SK-N-SH (cell line): ENCODE results near the gene NEK6. TPM values are rescaled to one million over a fixed set of nuclear protein-coding genes. Genes with fewer than 3 reads are reported as not detected.

Experiments used
- CTCF ChIA-PET: fragments of 300-600, 350-600 bp; formaldehyde crosslinking; extraction: SDS; loops from one replicate; lab custom pipeline; 2021; lab: Yijun Ruan, JAX
- POLR2A ChIA-PET: fragments of 350-600 bp; sonication (Branson Sonifier 250); formaldehyde crosslinking; extraction: SDS; loops from one replicate; lab custom pipeline; 2020; ENCODE audit warnings: antibody characterized with exemption, inconsistent platforms; lab: Yijun Ruan, JAX
- DNase-seq: peaks from one replicate; pipeline ENCODE4 v3.0.0; 2012
- H2AFZ ChIP-seq: fragments of 200-600 bp; sonication (generic); 2 replicates; pipeline ENCODE4 v1.8.1; 2016; ENCODE audit warnings: antibody characterized with exemption, mild to moderate bottlenecking, low read depth
- H3F3A ChIP-seq: fragments of 200-600 bp; sonication (generic); replicated peaks from 2 replicates; pipeline ENCODE3; 2016; ENCODE audit warnings: antibody characterized with exemption, mild to moderate bottlenecking; ENCODE audit not compliant: insufficient read depth
- H3K27ac ChIP-seq, 2 experiments: fragments of 200-500 bp in 1 of 2; fragments of 200-600 bp in 1 of 2; sonication (Bioruptor generic) in 1 of 2; sonication (generic), shearing (Covaris generic) in 1 of 2; 2 replicates each; pipeline versions ENCODE4 v1.5.1 to v1.6.1; 2014 to 2016; ENCODE audit warnings: low read depth in 2 of 2, inconsistent platforms in 1 of 2, low read length in 1 of 2, mild to moderate bottlenecking in 1 of 2, mixed read lengths in 1 of 2
- H3K27me3 ChIP-seq: fragments of 200-600 bp; sonication (generic), shearing (Covaris generic); 2 replicates; pipeline ENCODE4 v1.6.1; 2016; ENCODE audit warnings: mixed run types; ENCODE audit not compliant: insufficient read depth
- H3K36me3 ChIP-seq, 2 experiments: fragments of 200-500 bp in 1 of 2; fragments of 200-600 bp in 1 of 2; sonication (Bioruptor generic) in 1 of 2; sonication (generic) in 1 of 2; replicated peaks in 1 of 2; 2 replicates each; pipeline versions ENCODE3 to v1.5.1; 2014 to 2016; ENCODE audit warnings: low read length in 1 of 2, mild to moderate bottlenecking in 1 of 2; ENCODE audit not compliant: insufficient read depth in 2 of 2, control insufficient read depth in 1 of 2
- H3K4me1 ChIP-seq, 2 experiments: fragments of 200-500 bp in 1 of 2; fragments of 200-600 bp in 1 of 2; sonication (Bioruptor generic) in 1 of 2; sonication (generic), shearing (Covaris generic) in 1 of 2; 2 replicates each; pipeline versions ENCODE4 v1.5.1 to v1.6.1; 2014 to 2016; ENCODE audit warnings: low read depth in 1 of 2, low read length in 1 of 2, mixed run types in 1 of 2; ENCODE audit not compliant: insufficient read depth in 2 of 2, control insufficient read depth in 1 of 2
- H3K4me2 ChIP-seq: fragments of 200-600 bp; sonication (generic), shearing (Covaris generic); 2 replicates; pipeline ENCODE4 v1.6.1; 2017; ENCODE audit warnings: mixed run types
- H3K4me3 ChIP-seq, 2 experiments: fragments of 200-500 bp in 1 of 2; fragments of 200-600 bp in 1 of 2; sonication (Bioruptor generic) in 1 of 2; sonication (generic), shearing (Covaris generic) in 1 of 2; 2 replicates each; pipeline versions ENCODE4 v1.5.1 to v1.8.1; 2014 to 2016; ENCODE audit warnings: low read depth in 2 of 2, inconsistent platforms in 1 of 2, low read length in 1 of 2, mild to moderate bottlenecking in 1 of 2, mixed read lengths in 1 of 2, moderate library complexity in 1 of 2
- H3K79me2 ChIP-seq: fragments of 200-600 bp; sonication (generic); 2 replicates; pipeline ENCODE4 v1.8.1; 2017; ENCODE audit warnings: mild to moderate bottlenecking; ENCODE audit not compliant: insufficient read depth
- H3K9ac ChIP-seq: fragments of 200-600 bp; sonication (generic); 2 replicates; pipeline ENCODE4 v1.6.1; 2017; ENCODE audit warnings: mixed run types
- H3K9me2 ChIP-seq: fragments of 200-600 bp; sonication (generic); 2 replicates; pipeline ENCODE4 v1.6.1; 2017; ENCODE audit warnings: mixed run types
- H3K9me3 ChIP-seq: fragments of 200-600 bp; sonication (generic); 2 replicates; pipeline ENCODE4 v1.6.1; 2017; ENCODE audit warnings: mixed run types, mild to moderate bottlenecking, moderate library complexity
- H4K20me1 ChIP-seq: fragments of 200-600 bp; sonication (generic); 2 replicates; pipeline ENCODE4 v1.6.1; 2017; ENCODE audit warnings: mild to moderate bottlenecking, mixed run types; ENCODE audit not compliant: insufficient read depth
- CHD2 ChIP-seq: fragments of 150-350 bp; IDR thresholded peaks from 2 replicates; pipeline ENCODE4 v1.6.1; 2018; ENCODE audit warnings: low read length; ENCODE audit not compliant: partially characterized antibody
- EZH2phosphoT487 ChIP-seq: fragments of 200-600 bp; sonication (generic); IDR thresholded peaks from 2 replicates; pipeline ENCODE4 v1.6.1; 2017; ENCODE audit warnings: low read depth, mixed run types, mild to moderate bottlenecking, antibody characterized with exemption, moderate library complexity, borderline replicate concordance
- FOXM1 ChIP-seq: IDR thresholded peaks from 2 replicates; pipeline ENCODE4 v1.4.0; 2012; ENCODE audit warnings: low read depth, mild to moderate bottlenecking
- MAX ChIP-seq: IDR thresholded peaks from 2 replicates; pipeline ENCODE4 v1.4.0; 2012; ENCODE audit warnings: low read depth
- MEF2A ChIP-seq: IDR thresholded peaks from 2 replicates; pipeline ENCODE4 v1.4.0; 2012; ENCODE audit warnings: low read depth, borderline replicate concordance
- NFIC ChIP-seq: IDR thresholded peaks from 2 replicates; pipeline ENCODE4 v1.4.0; 2012; ENCODE audit warnings: borderline replicate concordance
- NRF1 ChIP-seq: IDR thresholded peaks from 2 replicates; pipeline ENCODE4 v1.6.1; 2012; ENCODE audit warnings: low read depth, mild to moderate bottlenecking, low read length
- PBX3 ChIP-seq: IDR thresholded peaks from 2 replicates; pipeline ENCODE4; 2012
- RCOR1 ChIP-seq: fragments of 150-350 bp; IDR thresholded peaks from 2 replicates; pipeline ENCODE4 v1.6.1; 2017; ENCODE audit warnings: antibody characterized with exemption, low read length
- RFX5 ChIP-seq: IDR thresholded peaks from 2 replicates; pipeline ENCODE4 v1.6.1; 2012; ENCODE audit warnings: mild to moderate bottlenecking, improper control_type of control experiment, low read length
- SIN3A ChIP-seq: IDR thresholded peaks from 2 replicates; pipeline ENCODE4 v1.6.1; 2012; ENCODE audit warnings: low read depth, mild to moderate bottlenecking, low read length, moderate library complexity, borderline replicate concordance
- SMC3 ChIP-seq: IDR thresholded peaks from 2 replicates; pipeline ENCODE4 v1.6.1; 2012; ENCODE audit warnings: low read depth, low read length, improper control_type of control experiment
- USF1 ChIP-seq: IDR thresholded peaks from 2 replicates; pipeline ENCODE4 v1.4.0; 2012; ENCODE audit warnings: low read depth, borderline replicate concordance
- YY1 ChIP-seq: IDR thresholded peaks from 2 replicates; pipeline ENCODE4 v1.4.0; 2012; ENCODE audit warnings: low read depth, mild to moderate bottlenecking
- WGBS: methylation state at CpG from one replicate; pipeline ENCODE4 v1.1.6; 2017; ENCODE audit warnings: low lambda C conversion rate; 5-methylcytosine and 5-hydroxymethylcytosine counted together
- polyA plus RNA-seq, 3 experiments: library from polyadenylated mRNA; depleted of rRNA; stranded (reverse); fragments of >200 nt; gene quantifications; 2 replicates each; pipeline ENCODE4 v1.2.3, GENCODE V29; 2012
- TF ChIP-seq, protein P1 (sequence below): fragments of 200-600 bp; sonication (generic); IDR thresholded peaks from 2 replicates; pipeline ENCODE4 v1.6.1; 2017; ENCODE audit warnings: antibody characterized with exemption, mild to moderate bottlenecking, moderate library complexity
- TF ChIP-seq, protein P2 (sequence below): IDR thresholded peaks from 2 replicates; pipeline ENCODE4 v1.4.0; 2012; ENCODE audit warnings: low read depth, borderline replicate concordance
- TF ChIP-seq, protein P3 (sequence below): fragments of 150-350 bp; IDR thresholded peaks from 2 replicates; pipeline ENCODE4 v1.6.1; 2016; ENCODE audit warnings: mild to moderate bottlenecking, low read depth, low read length

NEK6 gene
- polyA plus RNA-seq, 1 of the 3 experiments (the other 2 are of a cell fraction): 89.8 TPM

DNA sequence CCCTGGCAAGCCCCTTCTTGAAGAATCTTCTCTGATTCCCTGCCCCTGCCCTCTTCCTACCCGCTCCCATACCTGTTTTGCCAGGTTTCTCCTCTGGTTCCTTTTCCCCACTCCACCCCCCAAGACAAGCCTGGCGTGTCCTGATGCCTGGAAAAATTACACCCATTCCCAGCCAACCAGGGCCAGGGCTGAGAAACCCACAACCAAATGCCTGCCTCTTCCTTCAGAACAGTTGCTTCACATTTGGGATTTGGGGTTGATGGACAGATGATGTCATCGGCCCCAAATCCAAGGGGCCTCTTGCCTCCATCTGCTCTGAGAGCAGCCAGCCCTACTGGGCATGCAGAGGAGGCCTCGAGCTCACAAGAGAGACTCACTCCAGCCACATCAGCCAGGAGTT lies 8.8 kb upstream of the NEK6 start (continued):
- TF ChIP-seq EZH2phosphoT487: no peak

DNA sequence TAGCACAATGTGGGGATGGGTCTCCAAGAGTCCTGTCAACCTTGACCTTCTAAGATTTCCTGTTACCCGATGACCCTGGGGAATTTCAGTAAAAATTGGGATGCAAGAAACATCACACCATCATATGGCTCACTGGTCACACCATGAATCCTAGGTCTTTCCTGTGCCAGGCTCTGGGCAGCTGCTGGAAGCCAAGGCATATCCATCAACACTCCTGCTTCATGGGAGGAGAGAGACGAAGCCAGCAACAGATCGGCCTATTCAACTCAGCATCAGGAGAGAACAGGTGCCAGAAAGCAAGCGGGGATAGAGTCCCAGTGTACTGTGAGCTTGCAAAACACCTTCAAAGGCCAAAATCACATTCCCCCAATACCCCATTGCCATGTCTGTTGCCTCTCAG lies 6.5 kb upstream of the NEK6 start:
- CTCF ChIA-PET: no interaction called here
- Histone ChIP-seq H3K27ac (peak overlapping the region in 1 of 2 experiments; percentile 65; a peak in 1 of 4 replicates), H2AFZ (peak overlapping the region; percentile 89), H3K9me3 (no peaks in the 10 kb centered on the region), H3K36me3 (no peaks in the 10 kb centered on the region)
- WGBS: 85% methylated on average over 4 of the region's 4 CpGs
- no peak for TF ChIP-seq MEF2A
- no peak for TF ChIP-seq FOXM1
- TF ChIP-seq NRF1: no peak
- no peak for TF ChIP-seq RFX5
- TF ChIP-seq YY1: no peak
- TF ChIP-seq, protein P1, sequence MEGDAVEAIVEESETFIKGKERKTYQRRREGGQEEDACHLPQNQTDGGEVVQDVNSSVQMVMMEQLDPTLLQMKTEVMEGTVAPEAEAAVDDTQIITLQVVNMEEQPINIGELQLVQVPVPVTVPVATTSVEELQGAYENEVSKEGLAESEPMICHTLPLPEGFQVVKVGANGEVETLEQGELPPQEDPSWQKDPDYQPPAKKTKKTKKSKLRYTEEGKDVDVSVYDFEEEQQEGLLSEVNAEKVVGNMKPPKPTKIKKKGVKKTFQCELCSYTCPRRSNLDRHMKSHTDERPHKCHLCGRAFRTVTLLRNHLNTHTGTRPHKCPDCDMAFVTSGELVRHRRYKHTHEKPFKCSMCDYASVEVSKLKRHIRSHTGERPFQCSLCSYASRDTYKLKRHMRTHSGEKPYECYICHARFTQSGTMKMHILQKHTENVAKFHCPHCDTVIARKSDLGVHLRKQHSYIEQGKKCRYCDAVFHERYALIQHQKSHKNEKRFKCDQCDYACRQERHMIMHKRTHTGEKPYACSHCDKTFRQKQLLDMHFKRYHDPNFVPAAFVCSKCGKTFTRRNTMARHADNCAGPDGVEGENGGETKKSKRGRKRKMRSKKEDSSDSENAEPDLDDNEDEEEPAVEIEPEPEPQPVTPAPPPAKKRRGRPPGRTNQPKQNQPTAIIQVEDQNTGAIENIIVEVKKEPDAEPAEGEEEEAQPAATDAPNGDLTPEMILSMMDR: no peak
- TF ChIP-seq MAX: no peak
- TF ChIP-seq CHD2: no peak
- no peak for TF ChIP-seq SMC3
- TF ChIP-seq SIN3A: no peak
- TF ChIP-seq RCOR1: no peak
- no peak for TF ChIP-seq PBX3
- TF ChIP-seq NFIC: no peak
- TF ChIP-seq, protein P2, sequence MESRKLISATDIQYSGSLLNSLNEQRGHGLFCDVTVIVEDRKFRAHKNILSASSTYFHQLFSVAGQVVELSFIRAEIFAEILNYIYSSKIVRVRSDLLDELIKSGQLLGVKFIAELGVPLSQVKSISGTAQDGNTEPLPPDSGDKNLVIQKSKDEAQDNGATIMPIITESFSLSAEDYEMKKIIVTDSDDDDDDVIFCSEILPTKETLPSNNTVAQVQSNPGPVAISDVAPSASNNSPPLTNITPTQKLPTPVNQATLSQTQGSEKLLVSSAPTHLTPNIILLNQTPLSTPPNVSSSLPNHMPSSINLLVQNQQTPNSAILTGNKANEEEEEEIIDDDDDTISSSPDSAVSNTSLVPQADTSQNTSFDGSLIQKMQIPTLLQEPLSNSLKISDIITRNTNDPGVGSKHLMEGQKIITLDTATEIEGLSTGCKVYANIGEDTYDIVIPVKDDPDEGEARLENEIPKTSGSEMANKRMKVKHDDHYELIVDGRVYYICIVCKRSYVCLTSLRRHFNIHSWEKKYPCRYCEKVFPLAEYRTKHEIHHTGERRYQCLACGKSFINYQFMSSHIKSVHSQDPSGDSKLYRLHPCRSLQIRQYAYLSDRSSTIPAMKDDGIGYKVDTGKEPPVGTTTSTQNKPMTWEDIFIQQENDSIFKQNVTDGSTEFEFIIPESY: no peak
- TF ChIP-seq USF1: no peak
- TF ChIP-seq, protein P3, sequence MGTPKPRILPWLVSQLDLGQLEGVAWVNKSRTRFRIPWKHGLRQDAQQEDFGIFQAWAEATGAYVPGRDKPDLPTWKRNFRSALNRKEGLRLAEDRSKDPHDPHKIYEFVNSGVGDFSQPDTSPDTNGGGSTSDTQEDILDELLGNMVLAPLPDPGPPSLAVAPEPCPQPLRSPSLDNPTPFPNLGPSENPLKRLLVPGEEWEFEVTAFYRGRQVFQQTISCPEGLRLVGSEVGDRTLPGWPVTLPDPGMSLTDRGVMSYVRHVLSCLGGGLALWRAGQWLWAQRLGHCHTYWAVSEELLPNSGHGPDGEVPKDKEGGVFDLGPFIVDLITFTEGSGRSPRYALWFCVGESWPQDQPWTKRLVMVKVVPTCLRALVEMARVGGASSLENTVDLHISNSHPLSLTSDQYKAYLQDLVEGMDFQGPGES: no peak
- TF ChIP-seq, all 33 proteins: peak for 0
- no peak overlapping the region for H3K4me3 ChIP-seq
- DNase-seq: no peak
- peaks cover 3 to 13% of the 10 kb centered on the region in 2 experiments; a peak in 2 of 4 replicates for H3K4me1 ChIP-seq
- H3K27me3 ChIP-seq: no peaks in the 10 kb centered on the region
- no peaks in the 10 kb centered on the region for H3K9me2 ChIP-seq
- H4K20me1 ChIP-seq: no peaks in the 10 kb centered on the region
- H3K9ac ChIP-seq: no peak overlapping the region
- H3F3A ChIP-seq: peaks cover 11% of the 10 kb centered on the region
- POLR2A ChIA-PET: no interaction called here
- H3K4me2 ChIP-seq: peak overlapping the region; percentile 48; the same call in 1 of the 2 replicates
- H3K79me2 ChIP-seq: no peaks in the 10 kb centered on the region
